SK-N-SH treated with all-trans-retinoic acid at 6 μM for 48 hours (cell line): ENCODE measurements around the gene GAL3ST1.

ENCODE experiments used
- ATAC-seq: fragments of 200-7000 bp; cut with Tn5 transposase; 3 replicates; pipeline ENCODE4 v1.9.1; 2020; ENCODE audit warnings: mild to moderate bottlenecking, moderate library complexity
- ARNTL ChIP-seq: fragments of 450-650 bp; formaldehyde crosslinking; IDR thresholded peaks from 2 replicates; pipeline ENCODE4 v1.5.0; 2020; ENCODE audit warnings: low read depth, mild to moderate bottlenecking, moderate library complexity, borderline replicate concordance
- BACH2 ChIP-seq: fragments of 250-450 bp; sonication (Bioruptor Pico); IDR thresholded peaks from 2 replicates; pipeline ENCODE4 v1.9.0; 2021; ENCODE audit warnings: mild to moderate bottlenecking, borderline replicate concordance
- CSDC2 ChIP-seq: fragments of 250-450 bp; sonication (Bioruptor Pico); IDR thresholded peaks from 2 replicates; pipeline ENCODE4 v1.5.0; 2020; ENCODE audit warnings: mild to moderate bottlenecking, moderate library complexity
- CSRNP3 ChIP-seq: fragments of 250-450 bp; sonication (Bioruptor Pico); IDR thresholded peaks from 2 replicates; pipeline ENCODE4 v1.5.1; 2021; ENCODE audit warnings: mild to moderate bottlenecking, moderate library complexity
- ESRRG ChIP-seq: fragments of 250-450 bp; sonication (Bioruptor Pico); IDR thresholded peaks from 2 replicates; pipeline ENCODE4 v1.6.1; 2021; ENCODE audit warnings: mild to moderate bottlenecking
- GLIS3 ChIP-seq: fragments of 250-450 bp; sonication (Bioruptor Pico); IDR thresholded peaks from 2 replicates; pipeline ENCODE4 v1.5.0; 2020; ENCODE audit warnings: mild to moderate bottlenecking, moderate library complexity
- ISL1 ChIP-seq: fragments of 250-450 bp; sonication (Bioruptor Pico); IDR thresholded peaks from 2 replicates; pipeline ENCODE4 v2.1.2; 2022; ENCODE audit warnings: mild to moderate bottlenecking, moderate library complexity
- RARB ChIP-seq: fragments of 250-450 bp; sonication (Bioruptor Pico); IDR thresholded peaks from 2 replicates; pipeline ENCODE4 v1.8.0; 2021; ENCODE audit warnings: mild to moderate bottlenecking, moderate library complexity
- SNAI2 ChIP-seq: fragments of 250-450 bp; sonication (Bioruptor Pico); IDR thresholded peaks from 2 replicates; pipeline ENCODE4 v1.5.0; 2020; ENCODE audit warnings: mild to moderate bottlenecking, moderate library complexity
- TCF4 ChIP-seq: fragments of 250-450 bp; sonication (Bioruptor Pico); IDR thresholded peaks from 2 replicates; pipeline ENCODE4 v1.8.0; 2021; ENCODE audit warnings: mild to moderate bottlenecking, moderate library complexity, borderline replicate concordance
- TOX ChIP-seq: fragments of 250-450 bp; sonication (Bioruptor Pico); IDR thresholded peaks from 2 replicates; pipeline ENCODE4 v1.8.0; 2021; ENCODE audit warnings: mild to moderate bottlenecking, moderate library complexity, borderline replicate concordance
- TSHZ2 ChIP-seq: fragments of 250-450 bp; sonication (Bioruptor Pico); IDR thresholded peaks from 2 replicates; pipeline ENCODE4 v1.5.0; 2020; ENCODE audit warnings: mild to moderate bottlenecking, moderate library complexity
- ZC3H10 ChIP-seq: fragments of 250-450 bp; sonication (Bioruptor Pico); IDR thresholded peaks from 2 replicates; pipeline ENCODE4 v1.5.1; 2021; ENCODE audit warnings: mild to moderate bottlenecking, moderate library complexity
- ZFP30 ChIP-seq: fragments of 450-650 bp; formaldehyde crosslinking; IDR thresholded peaks from 2 replicates; pipeline ENCODE4 v1.5.0; 2022; ENCODE audit warnings: mild to moderate bottlenecking, moderate library complexity
- ZNF565 ChIP-seq: fragments of 450-650 bp; formaldehyde crosslinking; conservative IDR thresholded peaks from 2 replicates; pipeline ENCODE4 v1.5.0; 2020; ENCODE audit warnings: low read depth, mild to moderate bottlenecking, moderate library complexity
- ZNF70 ChIP-seq: fragments of 450-650 bp; formaldehyde crosslinking; IDR thresholded peaks from 2 replicates; pipeline ENCODE4 v1.5.0; 2020; ENCODE audit warnings: mild to moderate bottlenecking, moderate library complexity
- TF ChIP-seq, protein P1 (sequence below): fragments of 250-450 bp; sonication (Bioruptor Pico); IDR thresholded peaks from 2 replicates; pipeline ENCODE4 v1.5.1; 2020; ENCODE audit warnings: low read depth, mild to moderate bottlenecking, moderate library complexity
- TF ChIP-seq, protein P2 (sequence below): fragments of 250-450 bp; sonication (Bioruptor Pico); IDR thresholded peaks from 2 replicates; pipeline ENCODE4 v1.8.0; 2021; ENCODE audit warnings: low read depth, mild to moderate bottlenecking, moderate library complexity, borderline replicate concordance

Gene GAL3ST1

GRCh38 chr22:30535182-30535581 lies 39.3 kb downstream of the GAL3ST1 start (continued):
- TF ChIP-seq ZNF70 (CRISPR knock-in tag) = no peak
- TF ChIP-seq, protein P1, sequence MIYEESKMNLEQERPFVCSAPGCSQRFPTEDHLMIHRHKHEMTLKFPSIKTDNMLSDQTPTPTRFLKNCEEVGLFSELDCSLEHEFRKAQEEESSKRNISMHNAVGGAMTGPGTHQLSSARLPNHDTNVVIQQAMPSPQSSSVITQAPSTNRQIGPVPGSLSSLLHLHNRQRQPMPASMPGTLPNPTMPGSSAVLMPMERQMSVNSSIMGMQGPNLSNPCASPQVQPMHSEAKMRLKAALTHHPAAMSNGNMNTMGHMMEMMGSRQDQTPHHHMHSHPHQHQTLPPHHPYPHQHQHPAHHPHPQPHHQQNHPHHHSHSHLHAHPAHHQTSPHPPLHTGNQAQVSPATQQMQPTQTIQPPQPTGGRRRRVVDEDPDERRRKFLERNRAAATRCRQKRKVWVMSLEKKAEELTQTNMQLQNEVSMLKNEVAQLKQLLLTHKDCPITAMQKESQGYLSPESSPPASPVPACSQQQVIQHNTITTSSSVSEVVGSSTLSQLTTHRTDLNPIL (CRISPR knock-in tag) = no peak

- no peak for TF ChIP-seq ARNTL
- no peak for TF ChIP-seq TOX (CRISPR knock-in tag)
- TF ChIP-seq ZNF70 (CRISPR knock-in tag) = no peak
- no peak for TF ChIP-seq TSHZ2 (CRISPR knock-in tag)
- no peak for TF ChIP-seq CSDC2 (CRISPR knock-in tag)
- no peak for TF ChIP-seq ZC3H10
- no peak for TF ChIP-seq BACH2 (CRISPR knock-in tag)
- no peak for TF ChIP-seq ZNF565 (CRISPR knock-in tag)
- TF ChIP-seq, protein P2, sequence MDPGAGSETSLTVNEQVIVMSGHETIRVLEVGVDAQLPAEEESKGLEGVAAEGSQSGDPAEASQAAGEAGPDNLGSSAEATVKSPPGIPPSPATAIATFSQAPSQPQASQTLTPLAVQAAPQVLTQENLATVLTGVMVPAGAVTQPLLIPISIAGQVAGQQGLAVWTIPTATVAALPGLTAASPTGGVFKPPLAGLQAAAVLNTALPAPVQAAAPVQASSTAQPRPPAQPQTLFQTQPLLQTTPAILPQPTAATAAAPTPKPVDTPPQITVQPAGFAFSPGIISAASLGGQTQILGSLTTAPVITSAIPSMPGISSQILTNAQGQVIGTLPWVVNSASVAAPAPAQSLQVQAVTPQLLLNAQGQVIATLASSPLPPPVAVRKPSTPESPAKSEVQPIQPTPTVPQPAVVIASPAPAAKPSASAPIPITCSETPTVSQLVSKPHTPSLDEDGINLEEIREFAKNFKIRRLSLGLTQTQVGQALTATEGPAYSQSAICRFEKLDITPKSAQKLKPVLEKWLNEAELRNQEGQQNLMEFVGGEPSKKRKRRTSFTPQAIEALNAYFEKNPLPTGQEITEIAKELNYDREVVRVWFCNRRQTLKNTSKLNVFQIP = no peak
- TF ChIP-seq ESRRG (CRISPR knock-in tag) = no peak
- no peak for TF ChIP-seq SNAI2 (CRISPR knock-in tag)
Observed at GRCh38 chr22:30531651-30532608, 42.5 kb downstream of the GAL3ST1 start.

DNA sequence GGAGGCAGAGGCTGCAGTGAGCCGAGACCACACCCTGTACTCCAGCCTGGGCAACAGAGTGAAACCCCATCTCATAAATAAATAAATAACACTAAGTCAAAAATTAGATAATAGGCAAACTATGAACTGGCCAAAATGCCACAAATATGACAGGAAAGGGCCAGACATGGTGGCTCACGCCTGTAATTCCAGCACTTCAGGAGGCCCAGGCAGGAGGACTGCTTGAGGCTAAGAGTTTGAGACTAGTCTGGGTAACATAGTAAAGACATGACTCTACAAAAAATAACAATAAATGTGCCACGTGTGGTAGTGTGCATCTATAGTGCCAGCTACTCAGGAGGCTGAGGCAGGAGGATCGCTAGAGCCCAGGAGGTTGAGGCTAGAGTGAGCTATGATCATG lies 47.8 kb downstream of the GAL3ST1 start:
- TF ChIP-seq CSRNP3 (CRISPR knock-in tag) = no peak
- no peak for TF ChIP-seq ISL1 (CRISPR knock-in tag)
- TF ChIP-seq TCF4 (CRISPR knock-in tag) = no peak
- TF ChIP-seq TOX (CRISPR knock-in tag) = no peak
- no peak for TF ChIP-seq ARNTL
- no peak for TF ChIP-seq ZNF70 (CRISPR knock-in tag)
- no peak for TF ChIP-seq GLIS3
- no peak for ATAC-seq

More at GRCh38 chr22:30531651-30532608, 42.5 kb downstream of the GAL3ST1 start:
- no peak; the same call in 2 of the 3 replicates for ATAC-seq

GRCh38 chr22:30523646-30524489 lies 50.6 kb downstream of the GAL3ST1 start:
- TF ChIP-seq TOX (CRISPR knock-in tag) (no peak), ZFP30 (CRISPR knock-in tag) (no peak), TSHZ2 (CRISPR knock-in tag) (no peak), RARB (no peak), ZC3H10 (no peak), SNAI2 (CRISPR knock-in tag) (no peak)

More at GRCh38 chr22:30523646-30524489, 50.6 kb downstream of the GAL3ST1 start:
- ATAC-seq = no peak
